Superior temporal gyrus (tissue), 1 donor: ENCODE measurements around the gene FHAD1.
"Not testable (repeated sequence)": the region's sequence is repeated elsewhere in the genome, so short reads cannot be mapped to it uniquely, and the experiment has no call there.

Source experiments
- DNase-seq: peaks from one replicate; pipeline ENCODE4 v3.0.0-alpha.2; 2016; ENCODE audit errors: extremely low spot score

FHAD1 gene

DNA sequence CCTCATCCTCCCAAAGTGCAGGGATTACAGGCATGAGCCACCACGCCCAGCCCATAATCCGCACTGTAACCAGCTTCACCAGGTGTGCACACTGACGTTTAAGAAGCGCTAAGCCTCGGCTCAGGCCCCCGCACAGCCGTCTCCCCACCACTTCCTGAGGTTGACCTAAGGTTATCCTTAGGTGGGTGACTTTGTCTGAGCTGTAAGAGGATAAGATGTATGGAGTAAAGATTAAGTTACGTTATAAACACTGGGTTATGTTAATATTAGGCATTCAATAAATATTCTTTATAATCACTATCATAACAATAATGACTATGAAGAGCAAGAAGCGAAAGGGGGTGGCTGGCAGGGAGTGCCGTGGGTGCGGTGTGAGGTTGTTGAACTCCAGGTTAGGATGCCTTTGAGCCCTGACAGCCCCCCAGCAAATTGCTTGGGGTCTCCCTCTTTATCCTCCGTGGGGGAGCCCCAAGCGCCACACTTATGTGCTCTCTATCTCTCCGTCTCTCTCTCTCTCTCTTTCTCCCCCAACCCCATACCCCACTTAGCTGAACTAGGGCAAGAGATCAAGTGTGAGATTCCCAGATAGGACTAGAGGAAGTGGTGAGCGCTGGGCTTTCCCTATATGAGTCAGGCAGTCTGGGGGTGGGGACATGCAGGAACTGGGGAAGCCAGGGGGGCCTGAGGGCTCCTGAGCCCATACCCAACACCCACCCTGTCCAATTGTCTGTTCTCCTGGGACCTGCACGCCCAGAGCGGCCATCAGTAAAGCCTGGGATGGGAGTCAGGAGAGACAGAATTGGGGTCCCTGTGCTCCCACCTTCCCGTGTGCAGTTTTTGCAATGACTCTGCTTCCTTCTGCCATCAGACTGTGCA is 170.3 kb downstream of the FHAD1 start:
- DNase-seq: no peak

DNA sequence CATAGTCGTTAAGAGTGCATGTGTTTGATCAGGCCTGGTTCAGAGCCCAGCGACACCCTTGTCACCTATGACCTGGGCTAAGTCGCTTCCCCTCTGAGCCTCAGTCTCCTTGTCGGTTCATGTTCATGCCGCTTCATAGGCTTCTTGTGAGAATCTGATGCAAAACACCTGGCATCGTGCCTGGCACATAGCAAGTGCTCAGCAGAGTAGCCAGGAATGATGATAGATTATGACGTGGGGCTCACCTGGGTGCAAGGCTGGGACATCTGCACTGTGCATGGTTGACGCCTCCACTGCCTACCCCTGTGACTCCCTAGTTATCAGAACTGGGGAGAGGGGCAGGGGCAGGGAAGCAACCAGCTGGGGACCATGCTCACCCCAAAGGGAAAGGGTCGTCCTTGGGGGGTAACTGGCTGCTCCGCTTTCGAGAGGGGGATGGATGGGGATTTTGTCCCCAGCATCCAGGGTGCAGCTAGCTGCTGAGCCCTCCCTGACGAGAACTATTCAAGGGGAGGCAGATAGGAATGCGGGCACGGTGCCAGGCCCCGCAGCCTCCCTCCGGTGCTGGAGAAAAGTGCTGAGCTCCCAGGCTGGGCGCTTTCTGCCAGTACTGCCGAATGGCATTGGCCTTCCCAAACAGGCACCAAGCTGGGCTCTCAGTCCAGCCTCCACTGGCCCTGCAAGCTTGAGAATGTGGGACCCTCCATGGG is 171.9 kb downstream of the FHAD1 start:
- no peak for DNase-seq

DNA sequence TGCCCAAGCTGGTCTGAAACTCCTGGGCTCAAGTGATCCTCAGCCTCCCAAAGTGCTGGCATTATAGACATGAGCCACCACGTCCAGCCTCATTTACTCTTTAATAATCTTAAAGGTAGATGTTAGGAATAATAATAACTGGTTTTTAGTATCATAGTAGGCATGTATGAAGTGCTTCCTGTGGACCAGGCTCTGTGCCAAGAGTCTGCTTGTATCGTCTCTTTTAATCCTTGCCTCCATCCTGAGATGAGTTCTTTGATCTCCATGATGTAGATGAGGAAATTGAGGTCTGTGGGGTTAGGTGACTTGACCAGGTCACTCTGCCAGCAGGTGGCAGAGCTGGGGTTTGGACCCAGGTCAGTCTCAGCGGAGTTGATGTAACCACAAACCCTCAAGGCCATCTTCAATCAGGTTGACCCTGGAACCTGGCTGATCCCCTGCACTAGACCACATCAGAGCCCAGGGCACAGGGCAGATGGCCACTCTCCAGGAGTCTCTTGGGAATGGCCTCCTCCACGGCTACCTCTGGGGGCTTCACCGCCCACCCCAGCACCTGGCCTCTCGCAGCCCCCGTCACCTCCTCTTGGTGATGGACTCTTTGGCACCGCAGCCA is 173.9 kb downstream of the FHAD1 start:
- no peak for DNase-seq

DNA sequence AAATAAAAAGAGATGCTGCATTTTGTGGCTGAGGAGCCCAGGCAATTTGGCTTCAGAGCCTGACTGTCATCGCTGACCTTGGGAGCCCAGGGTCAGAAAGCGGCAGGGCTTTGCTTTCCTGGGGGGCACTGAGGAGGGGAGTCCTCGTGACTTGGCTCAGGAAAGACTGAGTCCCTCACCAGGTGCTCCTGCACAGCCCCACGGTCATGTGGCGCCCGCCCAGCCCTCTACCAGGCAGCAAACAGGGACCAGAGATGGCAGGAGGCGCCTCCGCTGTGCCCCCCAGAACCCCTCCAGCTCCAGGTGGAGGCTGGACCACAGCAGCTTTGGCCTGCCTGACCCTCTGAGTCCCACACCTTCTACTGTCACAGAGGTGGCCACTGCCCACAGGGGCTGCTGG is 175.8 kb downstream of the FHAD1 start:
- no peak for DNase-seq

DNA sequence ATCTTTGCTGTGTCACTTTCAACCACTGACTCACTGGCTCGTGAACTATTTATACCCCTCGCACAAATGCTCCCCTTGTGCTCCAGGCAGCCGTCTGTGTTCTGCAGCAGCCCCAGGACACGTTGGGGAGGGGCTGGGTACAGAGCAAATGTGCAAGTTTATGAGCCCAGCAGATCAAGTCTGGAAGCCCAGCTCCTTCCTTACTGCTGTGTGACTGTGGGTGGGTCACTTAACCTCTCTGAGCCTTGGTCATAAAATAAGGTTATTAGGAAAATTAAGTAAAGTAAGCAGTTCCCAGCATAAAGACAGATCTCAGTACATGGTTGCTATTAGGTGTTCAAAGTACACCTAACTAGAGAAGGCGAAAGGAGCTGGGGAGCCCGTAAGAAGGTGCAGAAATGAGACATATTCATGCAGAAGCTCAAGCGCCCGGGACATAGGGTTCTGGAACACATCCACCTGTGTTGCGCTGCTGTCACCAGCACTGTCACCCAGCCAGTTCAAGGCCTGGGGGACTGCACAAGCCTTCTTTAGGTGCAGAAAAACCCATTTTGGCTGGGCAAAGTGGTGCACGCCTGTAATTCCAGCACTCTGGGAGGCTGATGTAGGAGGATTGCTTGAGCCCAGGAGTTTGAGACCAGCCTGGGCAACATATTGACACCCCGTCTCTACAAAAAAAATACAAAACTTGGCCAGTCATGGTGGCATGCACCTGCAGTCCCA is 176.5 kb downstream of the FHAD1 start:
- DNase-seq: no peak

DNA sequence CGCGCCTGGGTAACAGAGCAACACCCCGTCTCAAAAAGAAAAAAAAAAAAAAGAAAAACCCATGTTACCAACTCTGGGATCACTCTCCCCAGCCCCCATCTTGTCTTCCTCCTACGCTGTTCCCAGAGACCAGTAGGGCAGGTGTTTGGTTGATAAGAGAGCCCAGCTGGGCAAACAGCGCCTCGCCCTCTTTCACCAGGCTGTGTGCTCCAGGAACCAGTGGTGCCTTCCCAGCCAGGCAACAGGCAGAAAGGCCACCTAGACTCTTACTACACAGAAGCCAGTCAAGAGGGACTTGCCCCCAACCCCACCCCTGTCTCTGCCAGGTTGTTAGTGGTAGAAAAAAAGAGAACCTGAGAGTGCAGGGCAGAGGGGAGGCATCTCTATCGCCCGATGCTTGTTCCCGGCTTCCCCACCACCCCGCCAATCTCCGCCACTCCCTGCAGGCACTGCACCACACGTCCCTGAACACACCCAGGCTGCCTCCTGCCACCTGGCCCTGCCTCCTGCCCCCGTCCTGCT is 177.2 kb downstream of the FHAD1 start:
- no peak for DNase-seq

DNA sequence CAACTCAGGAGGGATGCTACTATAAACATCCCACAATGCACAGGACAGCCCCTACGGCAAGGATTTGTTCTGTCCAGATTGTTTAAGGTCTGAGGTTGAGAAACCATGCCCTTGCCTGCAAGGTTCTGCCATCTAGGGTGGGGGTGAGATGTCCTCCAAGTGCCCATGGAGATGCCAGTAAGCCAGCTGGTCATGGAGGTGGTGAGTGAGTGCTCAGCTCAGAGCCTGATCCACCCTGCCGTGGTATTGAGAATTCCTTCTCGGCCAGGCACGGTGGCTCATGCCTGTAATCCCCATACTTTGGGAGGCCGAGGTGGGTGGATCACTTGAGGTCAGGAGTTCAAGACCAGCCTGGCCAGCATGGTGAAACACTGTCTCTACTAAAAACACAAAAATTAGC is 178.0 kb downstream of the FHAD1 start:
- no peak for DNase-seq

DNA sequence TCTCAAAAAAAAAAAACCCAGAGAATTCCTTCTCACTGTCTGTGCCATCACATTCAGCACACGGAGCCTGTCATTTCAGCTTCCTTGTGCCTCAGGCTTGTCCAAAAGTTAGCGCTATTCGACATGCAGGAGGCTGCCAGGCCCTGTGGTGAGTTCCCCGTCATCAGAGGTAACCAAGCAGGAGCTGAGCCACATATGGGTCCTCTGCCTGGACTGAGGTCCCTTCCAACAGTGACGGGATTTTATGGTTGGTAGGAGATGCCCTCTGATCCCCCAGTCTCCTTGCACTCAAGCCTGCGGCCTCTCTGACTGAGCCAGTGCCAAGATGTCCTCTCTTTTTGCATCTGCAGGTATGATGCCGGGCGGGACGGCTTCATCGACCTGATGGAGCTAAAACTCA is 178.5 kb downstream of the FHAD1 start:
- no peak for DNase-seq

DNA sequence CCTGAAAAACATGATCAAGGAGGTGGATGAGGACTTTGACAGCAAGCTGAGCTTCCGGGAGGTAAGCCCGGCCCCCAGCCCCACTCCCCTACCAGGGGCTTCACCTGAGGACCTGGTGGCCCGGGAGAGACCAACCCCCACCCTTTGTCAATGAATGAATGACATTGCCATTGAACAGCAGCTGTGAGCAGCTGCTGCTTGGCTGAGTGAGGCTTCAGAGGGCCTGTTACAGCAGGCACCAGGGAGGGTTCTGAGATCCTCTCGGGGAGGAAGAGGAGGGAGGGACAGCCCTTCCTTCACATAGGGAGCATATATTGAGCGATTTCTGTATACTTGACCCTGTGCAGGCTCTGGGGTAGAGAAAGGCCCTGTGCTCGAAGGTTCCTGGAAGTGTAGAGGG is 178.9 kb downstream of the FHAD1 start:
- DNase-seq: no peak

DNA sequence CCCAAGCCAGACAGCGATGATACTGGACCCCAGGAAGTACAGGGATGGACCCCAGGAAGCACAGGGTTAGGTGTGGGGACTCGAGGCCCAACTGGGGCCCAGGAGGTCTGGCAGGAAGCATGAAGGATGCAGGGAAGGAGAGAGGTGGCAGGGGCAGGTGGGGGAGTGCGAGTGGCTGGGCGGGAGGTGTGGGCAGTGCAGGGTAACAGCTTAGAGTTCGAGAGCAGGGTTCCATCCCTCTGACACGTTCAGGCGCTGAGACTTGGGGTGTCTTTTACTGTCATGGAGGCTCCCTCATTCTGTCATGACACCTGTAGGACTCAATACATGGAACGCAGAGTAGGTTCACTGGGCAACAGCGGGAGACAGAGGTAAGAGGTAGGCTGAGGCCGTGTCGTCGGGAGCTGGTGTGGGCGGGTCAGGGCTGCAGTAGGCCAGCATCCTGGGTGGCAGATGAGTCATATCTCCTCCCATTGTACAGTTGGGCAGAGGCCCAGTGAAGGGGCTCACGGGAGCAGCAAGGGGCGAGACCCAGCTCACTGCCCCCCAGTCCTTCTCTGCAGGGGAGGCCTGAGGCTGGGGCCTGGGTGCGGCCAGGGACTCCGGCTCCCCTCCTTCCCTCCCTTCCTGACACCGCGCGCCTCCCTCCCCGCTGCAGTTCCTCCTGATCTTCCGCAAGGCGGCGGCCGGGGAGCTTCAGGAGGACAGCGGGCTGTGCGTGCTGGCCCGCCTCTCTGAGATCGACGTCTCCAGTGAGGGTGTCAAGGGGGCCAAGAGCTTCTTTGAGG is 179.7 kb downstream of the FHAD1 start:
- DNase-seq: no peak

DNA sequence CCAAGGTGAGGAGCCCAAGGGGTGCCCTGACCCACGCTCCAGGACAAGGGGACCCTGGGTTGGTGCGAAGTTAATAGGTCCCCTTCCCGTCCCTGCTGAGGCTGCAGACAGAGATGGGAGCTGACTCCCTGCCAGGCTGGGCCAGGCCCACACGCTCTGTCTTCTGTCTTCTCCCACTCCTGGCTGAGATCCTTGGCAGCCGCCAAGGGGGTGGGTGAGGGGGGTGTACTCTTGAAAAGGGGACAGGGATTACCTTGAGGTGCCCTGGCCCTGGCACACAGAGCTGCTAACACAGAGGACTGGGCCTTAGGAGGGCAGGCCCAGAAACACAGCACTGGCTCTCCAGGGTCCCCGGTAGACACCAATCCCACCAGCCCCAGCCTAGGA is 180.2 kb downstream of the FHAD1 start:
- DNase-seq: no peak

DNA sequence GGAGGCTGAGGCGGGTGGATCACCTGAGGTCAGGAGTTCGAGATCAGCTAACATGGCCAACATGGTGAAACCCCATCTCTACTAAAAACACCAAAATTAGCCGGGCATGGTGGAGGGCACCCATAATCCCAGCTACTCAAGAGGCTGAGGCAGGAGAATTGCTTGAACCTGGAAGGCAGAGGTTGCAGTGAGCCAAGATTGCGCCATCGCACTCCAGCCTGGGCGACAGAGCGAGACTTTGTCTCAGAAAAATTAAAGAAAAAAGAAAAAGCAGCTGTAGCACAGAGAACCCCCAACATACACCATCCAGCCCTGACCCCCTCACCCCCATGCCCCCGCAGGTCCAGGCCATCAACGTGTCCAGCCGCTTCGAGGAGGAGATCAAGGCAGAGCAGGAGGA is 181.2 kb downstream of the FHAD1 start:
- not testable (repeated sequence) for DNase-seq

DNA sequence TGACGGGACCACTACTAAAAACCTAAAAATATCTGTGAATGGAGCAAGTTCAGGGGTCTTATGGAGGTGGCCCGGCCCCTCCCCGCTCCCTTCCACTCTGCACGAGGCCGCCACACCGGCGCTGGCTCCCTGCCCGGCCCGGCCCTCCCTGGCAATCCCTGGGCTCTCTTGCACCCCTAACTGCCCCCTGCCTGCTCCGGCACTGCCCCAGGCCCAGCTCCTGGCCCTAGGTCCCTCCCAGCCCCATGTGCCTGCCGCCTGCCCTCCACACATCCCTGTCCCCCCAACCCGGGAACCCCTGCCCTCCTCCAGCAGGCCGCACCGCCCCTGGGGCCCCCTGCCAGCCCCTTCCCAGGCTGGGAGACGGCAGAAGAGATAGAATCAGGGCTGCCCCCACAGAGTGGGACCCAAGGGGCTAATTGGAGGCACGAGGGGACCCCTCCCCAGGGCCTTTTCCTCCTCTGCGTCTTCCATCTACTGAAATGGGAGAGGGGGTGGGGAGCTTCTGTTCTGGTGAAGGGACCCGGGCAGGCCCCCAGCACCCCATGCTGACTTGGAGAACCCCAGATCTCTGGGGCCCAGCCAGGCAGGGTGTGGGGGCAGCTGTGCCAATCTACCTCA is 181.9 kb downstream of the FHAD1 start:
- DNase-seq: no peak

DNA sequence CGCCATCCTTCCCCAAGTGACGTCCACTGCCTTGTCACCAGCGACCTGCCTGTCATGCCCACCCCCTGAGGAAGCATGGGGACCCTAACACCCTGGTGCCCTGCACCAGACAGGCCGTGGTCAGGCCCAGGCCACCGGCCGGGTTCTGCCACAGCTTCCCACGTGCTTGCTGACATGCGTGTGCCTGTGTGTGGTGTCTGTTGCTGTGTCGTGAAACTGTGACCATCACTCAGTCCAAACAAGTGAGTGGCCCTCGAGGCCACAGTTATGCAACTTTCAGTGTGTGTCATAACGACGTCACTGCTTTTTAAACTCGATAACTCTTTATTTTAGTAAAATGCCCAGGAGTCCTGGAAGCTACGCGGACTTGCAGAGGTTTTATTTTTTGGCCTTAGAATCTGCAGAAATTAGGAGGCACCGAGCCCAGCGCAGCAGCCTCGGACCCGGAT is 182.7 kb downstream of the FHAD1 start:
- no peak for DNase-seq

DNA sequence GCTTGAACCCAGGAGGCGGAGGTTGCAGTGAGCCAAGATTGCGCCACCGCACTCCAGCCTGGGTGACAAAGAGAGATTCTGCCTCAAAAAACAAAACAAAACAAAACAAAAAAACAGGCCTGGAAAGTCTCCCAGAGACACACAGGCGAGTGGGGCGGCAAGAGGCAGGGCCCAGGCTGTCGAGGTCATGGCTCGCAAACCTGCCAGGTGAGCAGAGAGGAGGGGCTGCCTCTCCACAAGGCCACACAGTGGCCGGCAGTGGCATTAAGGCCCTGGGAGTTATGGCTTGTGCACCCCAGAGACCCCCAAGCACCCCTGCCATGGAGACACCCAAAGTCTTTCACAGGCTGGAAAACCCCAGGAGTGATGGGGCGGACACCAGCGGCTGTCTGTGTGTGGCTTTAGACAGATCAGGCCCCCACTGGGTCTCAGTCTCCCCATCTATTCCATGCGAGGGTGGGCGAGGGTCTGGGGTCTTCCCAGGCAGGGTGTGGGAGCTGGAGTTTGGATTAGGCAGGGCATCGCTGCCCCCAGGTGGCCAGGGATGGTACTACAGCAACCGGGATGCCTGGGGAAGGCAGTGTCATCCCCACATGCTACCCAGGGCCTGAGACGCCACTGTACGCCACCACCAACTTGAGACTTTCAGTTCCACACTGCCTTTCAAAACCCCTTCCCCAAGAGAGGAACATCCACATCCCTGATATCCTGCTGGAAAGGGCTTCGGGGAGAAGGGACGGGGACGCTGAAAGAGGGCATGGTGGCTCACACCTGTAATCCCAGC is 184.0 kb downstream of the FHAD1 start:
- DNase-seq: peak; percentile 85

DNA sequence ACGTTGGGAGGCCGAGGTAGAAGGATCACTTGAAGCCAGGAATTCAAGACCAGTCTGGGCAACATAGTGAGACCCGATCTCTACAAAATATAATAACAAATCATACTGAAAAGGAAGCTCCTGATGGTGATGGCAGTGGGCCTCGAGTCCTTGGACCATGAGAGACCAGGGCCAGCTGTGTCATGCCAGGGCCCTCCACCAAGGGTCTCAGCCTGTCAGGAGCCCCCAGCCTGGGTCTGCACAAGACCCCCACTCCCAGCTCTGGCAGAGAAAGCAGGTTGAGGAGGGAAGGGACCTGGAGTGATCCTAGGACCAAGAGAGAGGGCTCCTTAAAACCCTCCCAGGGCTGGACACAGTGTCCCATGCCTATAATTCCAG is 184.5 kb downstream of the FHAD1 start:
- DNase-seq: no peak

DNA sequence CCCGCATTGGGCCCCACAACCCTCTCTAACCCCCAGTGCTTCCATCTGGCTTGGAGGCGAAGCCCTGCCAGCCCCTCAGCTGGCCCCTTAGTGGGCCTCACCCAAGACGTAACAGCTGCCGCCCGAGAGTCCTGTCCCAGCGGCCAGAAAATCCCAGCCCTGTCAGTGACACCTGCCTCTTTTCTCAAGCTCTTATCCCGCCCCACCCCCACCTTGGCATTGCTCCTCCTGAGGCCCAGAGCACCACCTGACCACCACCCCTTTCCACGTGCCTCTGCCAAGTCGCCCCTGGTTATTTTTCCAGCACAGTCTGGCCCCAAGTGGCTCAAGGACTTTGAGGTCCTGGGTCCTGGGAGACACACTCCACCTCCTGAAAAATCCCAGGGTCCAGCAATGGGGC is 185.3 kb downstream of the FHAD1 start:
- DNase-seq: no peak

DNA sequence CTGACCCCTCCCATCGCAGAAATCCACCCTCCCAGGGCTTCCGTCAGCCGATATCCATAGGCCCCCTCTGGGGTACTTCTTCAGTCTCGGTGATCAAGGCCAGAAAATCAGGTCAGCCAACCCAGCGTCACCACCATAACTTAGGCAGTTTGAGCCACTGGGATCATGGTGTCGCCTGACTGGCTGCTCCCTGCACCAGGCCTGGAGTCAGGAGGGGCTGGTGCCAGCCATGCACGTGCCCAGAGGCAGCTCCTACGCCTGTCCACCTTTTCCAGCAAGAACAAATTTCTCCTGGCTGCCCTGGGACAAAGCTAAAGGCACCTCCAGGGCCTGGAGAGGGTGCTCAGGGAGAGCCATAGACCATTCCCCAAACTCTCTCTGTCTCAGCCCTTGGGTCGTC is 186.4 kb downstream of the FHAD1 start:
- DNase-seq: no peak

DNA sequence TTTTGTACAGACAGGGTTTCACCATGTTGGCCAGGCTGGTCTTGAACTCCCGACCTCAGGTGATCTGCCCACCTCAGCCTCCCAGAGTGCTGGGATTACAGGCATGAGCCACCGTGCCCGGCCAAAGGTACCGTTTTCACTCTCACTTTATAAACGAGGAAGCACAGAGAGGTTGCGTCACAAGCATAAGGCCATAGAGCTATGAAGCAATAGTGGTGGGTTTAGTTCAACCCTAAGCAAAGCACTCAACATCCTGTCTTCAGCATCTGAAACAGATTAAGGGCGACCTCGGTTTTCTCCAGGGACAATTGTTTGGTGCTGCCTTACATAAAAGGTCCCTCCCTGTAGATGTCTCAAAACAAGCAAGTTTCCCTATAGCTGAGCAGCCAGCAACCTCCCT is 187.7 kb downstream of the FHAD1 start:
- not testable (repeated sequence) for DNase-seq
